Ascending aorta (tissue), 2 donors: ENCODE data around the gene WDR72. TPM values are rescaled to one million over a fixed set of nuclear protein-coding genes. Genes with fewer than 3 reads are reported as not detected.

ENCODE experiments used
- DNase-seq, 2 donors: peaks; one replicate each; pipeline ENCODE4 v3.0.0-alpha.2; 2019; ENCODE audit warnings: low spot score in 2 of 2
- H3K27ac ChIP-seq, 2 donors: fragments of 200-600 bp; sonication (generic); one replicate each; pipeline ENCODE4 v1.5.1; 2016 to 2017; ENCODE audit warnings: mild to moderate bottlenecking in 1 of 2
- H3K27me3 ChIP-seq: fragments of 200-600 bp; sonication (generic); one replicate; pipeline ENCODE4 v1.5.1; 2017
- H3K36me3 ChIP-seq, 2 donors: fragments of 200-600 bp; sonication (generic); one replicate each; pipeline ENCODE4 v1.5.1; 2016
- H3K4me1 ChIP-seq, 2 donors: fragments of 200-600 bp; sonication (generic); one replicate each; pipeline ENCODE4 v1.5.1; 2016 to 2017; ENCODE audit warnings: mild to moderate bottlenecking in 1 of 2
- H3K4me3 ChIP-seq, 2 donors: fragments of 200-600 bp; sonication (generic); one replicate each; pipeline ENCODE4 v1.5.1; 2016 to 2017; ENCODE audit warnings: mild to moderate bottlenecking in 1 of 2
- H3K9me3 ChIP-seq, 2 donors: fragments of 200-600 bp; sonication (generic); one replicate each; pipeline ENCODE4 v1.5.1; 2016
- CTCF ChIP-seq, 3 experiments: fragments of 200-600 bp in 2 of 3; fragments of 450-650 bp in 1 of 3; sonication (generic) in 2 of 3; IDR thresholded peaks; one replicate each; pipeline ENCODE4 v1.5.1; 2016 to 2019; ENCODE audit warnings: antibody characterized with exemption in 3 of 3, mild to moderate bottlenecking in 1 of 3, moderate library complexity in 1 of 3
- intact Hi-C: fragments of 100-400 bp; cut with DNase I; formaldehyde crosslinking; loops from one replicate; pipeline ENCODE4 v1.15.1; 2023
- total RNA-seq: library from RNA; depleted of rRNA; stranded (reverse); fragments of >200 nt; gene quantifications from one replicate; pipeline ENCODE4 v1.1.0, GENCODE V29; 2016

The WDR72 gene
- total RNA-seq, 1 donor from 2014 or later, result not detected

DNA sequence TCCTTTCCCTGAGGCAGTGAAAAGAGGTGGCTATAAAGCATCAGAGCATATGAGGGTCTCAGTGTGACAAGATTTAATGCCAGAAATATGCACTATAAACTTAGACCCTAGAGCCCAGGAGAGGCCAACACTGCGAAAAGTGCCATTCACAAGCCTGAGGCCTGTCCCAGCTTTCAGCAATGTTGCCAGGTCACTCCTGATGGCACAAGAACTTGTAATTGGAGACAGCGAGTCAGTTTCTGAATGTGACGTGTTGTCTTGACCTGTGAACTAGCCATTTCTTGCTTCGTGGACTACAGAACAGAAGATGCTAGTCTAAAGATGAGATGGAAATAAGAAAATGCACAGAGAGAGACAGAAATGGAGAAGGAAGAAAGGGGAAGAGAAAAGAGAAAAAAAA is 87.9 kb downstream of the WDR72 start:
- Histone ChIP-seq H3K27me3 (no peaks in the 10 kb centered on the region), H3K9me3 (no peaks in the 10 kb centered on the region), H3K27ac (no peak overlapping the region), H3K4me1 (no peaks in the 10 kb centered on the region), H3K36me3 (no peaks in the 10 kb centered on the region), H3K4me3 (no peak overlapping the region)
- intact Hi-C loops, result no loop called here
- no peak for DNase-seq
- no peak for TF ChIP-seq CTCF (IDR thresholded peaks at IDR 0.05)

DNA sequence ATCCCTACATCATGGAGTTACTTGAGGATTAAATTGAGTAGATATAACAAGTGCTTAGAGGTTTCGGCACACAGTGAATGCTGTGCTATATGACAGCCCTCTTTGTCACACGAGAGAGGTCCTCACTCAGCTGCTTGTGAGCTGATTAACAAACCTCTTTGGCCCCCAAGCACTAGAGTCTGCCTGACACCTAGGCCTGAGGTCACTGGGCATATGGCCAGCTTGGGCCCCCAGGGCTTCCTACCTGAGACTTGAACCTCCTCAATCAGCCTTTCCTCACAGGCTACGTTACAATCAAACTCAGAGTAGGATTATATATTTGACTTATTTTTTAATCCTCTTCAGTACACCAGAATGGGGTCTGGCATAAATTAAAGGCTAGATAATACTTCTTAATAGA is 88.8 kb downstream of the WDR72 start:
- H3K4me1 ChIP-seq, result no peaks in the 10 kb centered on the region
- H3K27ac ChIP-seq, result no peak overlapping the region
- no peaks in the 10 kb centered on the region for H3K9me3 ChIP-seq
- no peak overlapping the region for H3K4me3 ChIP-seq
- no peak for TF ChIP-seq CTCF (IDR thresholded peaks at IDR 0.05)
- intact Hi-C loops, result no loop called here
- no peaks in the 10 kb centered on the region for H3K27me3 ChIP-seq
- DNase-seq, result no peak
- H3K36me3 ChIP-seq, result no peaks in the 10 kb centered on the region

DNA sequence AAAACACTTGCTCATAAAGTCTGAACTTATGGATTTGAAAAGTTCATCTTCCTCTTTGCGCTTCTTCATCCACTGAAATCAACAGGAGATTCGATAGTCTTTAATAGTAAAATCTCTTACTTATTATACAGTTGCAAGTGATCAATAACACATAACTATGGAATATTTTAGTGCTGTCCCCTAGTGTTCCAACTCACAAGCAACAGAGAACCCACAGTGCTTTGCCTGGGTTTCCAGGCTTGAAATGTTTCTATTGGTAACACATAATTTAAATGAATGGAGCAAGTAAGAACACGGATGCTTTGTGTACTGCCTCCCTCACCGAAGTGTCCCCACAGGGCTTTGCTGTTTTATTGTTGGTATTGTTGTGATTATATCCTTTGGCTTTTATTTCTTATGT is 93.5 kb downstream of the WDR72 start:
- Histone ChIP-seq H3K4me1 (no peaks in the 10 kb centered on the region), H3K9me3 (no peaks in the 10 kb centered on the region), H3K4me3 (no peak overlapping the region), H3K27ac (no peak overlapping the region), H3K27me3 (no peaks in the 10 kb centered on the region), H3K36me3 (no peaks in the 10 kb centered on the region)
- intact Hi-C loops, result no loop called here
- DNase-seq, result no peak
- no peak for TF ChIP-seq CTCF (IDR thresholded peaks at IDR 0.05)

GRCh38 chr15:53658827-53659555 is 100.5 kb downstream of the WDR72 start:
- H3K27me3 ChIP-seq, result no peaks in the 10 kb centered on the region
- H3K27ac ChIP-seq, result no peak overlapping the region
- no peaks in the 10 kb centered on the region for H3K9me3 ChIP-seq
- no peak for DNase-seq
- intact Hi-C loops, result no loop called here
- no peaks in the 10 kb centered on the region for H3K4me1 ChIP-seq
- no peaks in the 10 kb centered on the region for H3K36me3 ChIP-seq
- TF ChIP-seq CTCF (IDR thresholded peaks at IDR 0.05), result no peak
- H3K4me3 ChIP-seq, result no peak overlapping the region

GRCh38 chr15:53658255-53658654 is 101.2 kb downstream of the WDR72 start:
- Histone ChIP-seq H3K36me3 (no peaks in the 10 kb centered on the region), H3K4me3 (no peak overlapping the region), H3K4me1 (no peaks in the 10 kb centered on the region), H3K27ac (no peak overlapping the region), H3K9me3 (no peaks in the 10 kb centered on the region), H3K27me3 (no peaks in the 10 kb centered on the region)
- intact Hi-C loops, result no loop called here
- no peak for TF ChIP-seq CTCF (IDR thresholded peaks at IDR 0.05)
- no peak for DNase-seq

GRCh38 chr15:53648934-53649333 is 110.5 kb downstream of the WDR72 start:
- Histone ChIP-seq H3K27me3 (no peaks in the 10 kb centered on the region), H3K4me3 (no peak overlapping the region), H3K4me1 (no peaks in the 10 kb centered on the region), H3K36me3 (no peaks in the 10 kb centered on the region), H3K27ac (no peak overlapping the region), H3K9me3 (no peaks in the 10 kb centered on the region)
- no peak for DNase-seq
- intact Hi-C loops, result no loop called here
- no peak for TF ChIP-seq CTCF (IDR thresholded peaks at IDR 0.05)
